Measurements from ENCODE around the gene LRRC42. TPM values are rescaled to one million over a fixed set of nuclear protein-coding genes. Genes with fewer than 3 reads are reported as not detected.
"Not testable (repeated sequence)": the region's sequence is repeated elsewhere in the genome, so short reads cannot be mapped to it uniquely, and the experiment has no call there.

The LRRC42 gene
- total RNA-seq, 3 donors from 2014 or later: 16.5 to 19.4 (median 19.0) TPM

GRCh38 chr1:54002544-54003248, 56.5 kb downstream of the LRRC42 start:
- Histone ChIP-seq H3K4me1 (ENCODE audit: low read depth) (no peaks in the 10 kb centered on the region), H3K36me3 (ENCODE audit: low read depth) (no peaks in the 10 kb centered on the region), H3K9me3 (no peaks in the 10 kb centered on the region), H3K4me3 (no peak overlapping the region)
- TF ChIP-seq, protein P1, sequence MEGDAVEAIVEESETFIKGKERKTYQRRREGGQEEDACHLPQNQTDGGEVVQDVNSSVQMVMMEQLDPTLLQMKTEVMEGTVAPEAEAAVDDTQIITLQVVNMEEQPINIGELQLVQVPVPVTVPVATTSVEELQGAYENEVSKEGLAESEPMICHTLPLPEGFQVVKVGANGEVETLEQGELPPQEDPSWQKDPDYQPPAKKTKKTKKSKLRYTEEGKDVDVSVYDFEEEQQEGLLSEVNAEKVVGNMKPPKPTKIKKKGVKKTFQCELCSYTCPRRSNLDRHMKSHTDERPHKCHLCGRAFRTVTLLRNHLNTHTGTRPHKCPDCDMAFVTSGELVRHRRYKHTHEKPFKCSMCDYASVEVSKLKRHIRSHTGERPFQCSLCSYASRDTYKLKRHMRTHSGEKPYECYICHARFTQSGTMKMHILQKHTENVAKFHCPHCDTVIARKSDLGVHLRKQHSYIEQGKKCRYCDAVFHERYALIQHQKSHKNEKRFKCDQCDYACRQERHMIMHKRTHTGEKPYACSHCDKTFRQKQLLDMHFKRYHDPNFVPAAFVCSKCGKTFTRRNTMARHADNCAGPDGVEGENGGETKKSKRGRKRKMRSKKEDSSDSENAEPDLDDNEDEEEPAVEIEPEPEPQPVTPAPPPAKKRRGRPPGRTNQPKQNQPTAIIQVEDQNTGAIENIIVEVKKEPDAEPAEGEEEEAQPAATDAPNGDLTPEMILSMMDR (IDR thresholded peaks at IDR 0.05): no peak
- DNase-seq (no peak), ATAC-seq (no peak)
- intact Hi-C loops (cut with DNase I, micrococcal nuclease): no loop called here

DNA sequence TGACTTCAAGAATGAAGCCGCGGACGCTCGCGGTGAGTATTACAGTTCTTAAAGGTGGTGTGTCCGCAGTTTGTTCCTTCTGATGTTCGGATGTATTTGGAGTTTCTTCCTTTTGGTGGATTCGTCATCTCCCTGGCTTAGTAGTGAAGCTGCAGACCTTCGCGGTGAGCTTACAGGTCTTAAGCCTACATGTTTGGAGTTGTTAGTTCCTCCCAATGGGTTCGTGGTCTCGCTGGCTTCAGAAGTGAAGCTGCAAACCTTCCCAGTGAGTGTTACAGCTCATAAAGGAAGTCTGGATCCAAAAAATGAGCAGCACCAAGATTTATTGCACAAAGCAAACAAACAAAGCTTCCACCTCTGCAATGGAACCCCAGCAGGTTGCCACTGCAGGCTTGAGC, 57.1 kb downstream of the LRRC42 start:
- DNase-seq (no peak), ATAC-seq (no peak)
- H3K9me3 ChIP-seq: no peaks in the 10 kb centered on the region
- H3K36me3 ChIP-seq (ENCODE audit: low read depth): no peaks in the 10 kb centered on the region
- intact Hi-C loops (cut with DNase I, micrococcal nuclease): no loop called here
- no peak overlapping the region for H3K4me3 ChIP-seq
- no peaks in the 10 kb centered on the region for H3K4me1 ChIP-seq (ENCODE audit: low read depth)
- TF ChIP-seq, protein P1 (IDR thresholded peaks at IDR 0.05): no peak

DNA sequence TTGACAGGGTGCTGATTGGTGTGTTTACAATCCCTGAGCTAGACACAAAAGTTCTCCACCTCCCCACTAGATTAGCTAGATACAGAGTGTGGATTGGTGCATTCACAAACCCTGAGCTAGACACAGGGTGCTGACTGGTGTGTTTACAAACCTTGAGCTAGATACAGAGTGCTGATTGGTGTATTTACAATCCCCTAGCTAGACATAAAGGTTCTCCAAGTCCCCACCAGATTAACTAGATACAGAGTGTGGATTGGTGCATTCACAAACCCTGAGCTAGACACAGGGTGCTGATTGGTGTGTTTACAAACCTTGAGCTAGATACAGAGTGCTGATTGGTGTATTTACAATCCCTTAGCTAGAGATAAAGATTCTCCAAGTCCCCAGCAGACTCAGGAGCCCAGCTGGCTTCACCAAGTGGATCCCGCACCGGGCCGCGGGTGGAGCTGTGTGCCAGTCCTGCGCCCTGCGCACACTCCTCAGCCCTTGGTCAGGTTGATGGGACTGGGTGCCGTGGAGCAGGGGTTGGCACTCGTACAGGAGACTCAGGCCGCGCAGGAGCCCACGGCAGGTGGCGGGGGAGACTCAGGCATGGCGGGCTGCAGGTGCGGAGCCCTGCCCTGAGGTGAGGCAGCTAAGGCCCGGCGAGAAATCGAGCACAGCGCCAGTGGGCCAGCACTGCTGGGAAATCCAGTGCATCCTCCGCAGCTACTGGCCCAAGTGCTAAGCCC, 57.8 kb downstream of the LRRC42 start:
- intact Hi-C loops (cut with DNase I, micrococcal nuclease); H3K9me3 ChIP-seq; H3K4me1 ChIP-seq (ENCODE audit: low read depth); H3K4me3 ChIP-seq; ATAC-seq; H3K36me3 ChIP-seq (ENCODE audit: low read depth); DNase-seq: not testable (repeated sequence)

- TF ChIP-seq, protein P1 (IDR thresholded peaks at IDR 0.05): no peak
- H3K36me3 ChIP-seq (ENCODE audit: low read depth): no peaks in the 10 kb centered on the region
- ATAC-seq (no peak), DNase-seq (no peak)
- H3K9me3 ChIP-seq: no peaks in the 10 kb centered on the region
- H3K4me1 ChIP-seq (ENCODE audit: low read depth): no peaks in the 10 kb centered on the region
- no peak overlapping the region for H3K4me3 ChIP-seq
- intact Hi-C loops (cut with DNase I, micrococcal nuclease): no loop called here
These were observed 58.4 kb downstream of the LRRC42 start for GRCh38 chr1:54004481-54005049.

DNA sequence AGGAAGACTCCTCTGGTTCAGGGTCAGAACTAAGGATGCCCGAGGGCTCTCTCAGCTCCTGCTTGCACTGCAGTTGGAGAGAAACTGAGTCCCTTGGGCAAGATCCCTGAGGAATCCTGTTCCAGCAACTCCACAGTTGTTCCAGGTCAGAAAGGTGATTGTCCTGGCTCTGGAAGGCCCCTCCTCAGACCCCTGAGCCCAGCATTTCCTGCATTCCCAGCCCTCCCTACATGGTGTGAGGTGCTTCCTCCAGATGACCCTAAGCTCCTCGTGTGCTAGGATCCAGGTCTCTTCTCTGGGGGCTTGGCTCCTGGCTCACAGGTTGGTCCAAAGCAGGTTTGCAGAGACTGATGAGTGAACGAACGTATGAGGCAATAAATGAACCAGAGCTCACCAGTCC, 60.4 kb downstream of the LRRC42 start:
- no peak overlapping the region for H3K4me3 ChIP-seq
- H3K9me3 ChIP-seq: no peaks in the 10 kb centered on the region
- H3K36me3 ChIP-seq (ENCODE audit: low read depth): no peaks in the 10 kb centered on the region
- intact Hi-C loops (cut with DNase I, micrococcal nuclease): no loop called here
- ATAC-seq: no peak
- TF ChIP-seq, protein P1 (IDR thresholded peaks at IDR 0.05): no peak
- no peaks in the 10 kb centered on the region for H3K4me1 ChIP-seq (ENCODE audit: low read depth)
- no peak for DNase-seq

DNA sequence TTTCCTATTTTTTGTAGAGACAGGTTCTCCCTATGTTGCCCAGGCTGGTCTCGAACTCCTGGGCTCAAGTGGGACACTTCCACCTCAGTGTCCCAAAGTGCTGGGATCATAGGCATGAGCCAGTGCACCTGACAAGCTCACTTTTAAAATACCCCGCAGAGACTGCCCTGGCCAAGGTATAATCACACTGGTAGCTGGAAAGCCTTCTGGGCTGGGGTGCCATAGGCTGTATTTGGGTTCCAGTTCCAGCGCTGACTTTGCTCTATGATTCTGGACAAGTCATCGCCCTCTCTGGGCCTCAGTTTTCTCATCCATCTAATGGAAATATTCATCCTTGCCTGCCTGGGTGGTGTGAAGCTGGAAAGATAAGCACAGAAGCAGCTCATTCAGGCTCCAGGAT, 61.5 kb downstream of the LRRC42 start:
- H3K4me3 ChIP-seq: no peak overlapping the region
- H3K4me1 ChIP-seq (ENCODE audit: low read depth): no peaks in the 10 kb centered on the region
- TF ChIP-seq, protein P1 (IDR thresholded peaks at IDR 0.05): no peak
- H3K36me3 ChIP-seq (ENCODE audit: low read depth): no peaks in the 10 kb centered on the region
- no peaks in the 10 kb centered on the region for H3K9me3 ChIP-seq
- intact Hi-C loops (cut with DNase I, micrococcal nuclease): no loop called here
- ATAC-seq (no peak), DNase-seq (no peak)
